ENCODE data around the gene ROGDI. TPM values are rescaled to one million over a fixed set of nuclear protein-coding genes. Genes with fewer than 3 reads are reported as not detected.

The ROGDI gene
- total RNA-seq, 4 donors from 2014 or later, result 5.5 to 9.3 (median 8.0) TPM

GRCh38 chr16:4766875-4767628, 35.4 kb downstream of the ROGDI start, which contains the start of gene ZNF500:
TSS of gene ZNF500 (minus strand) at chr16:4767162. CDS start at chr16:4765978, 1,184 bp downstream.
- ATAC-seq (ENCODE audit: low FRiP score) (peak; percentile 97), DNase-seq (ENCODE audit: low spot score) (peak; percentile 99)
- TF ChIP-seq CTCF (IDR thresholded peaks at IDR 0.05), result no peak

GRCh38 chr16:4765511-4766474, 36.6 kb downstream of the ROGDI start:
- ATAC-seq (ENCODE audit: low FRiP score), result no peak
- DNase-seq (ENCODE audit: low spot score), result no peak
- TF ChIP-seq CTCF (IDR thresholded peaks at IDR 0.05), result no peak

- ATAC-seq (ENCODE audit: low FRiP score) (no peak), DNase-seq (ENCODE audit: low spot score) (no peak)
- TF ChIP-seq CTCF (IDR thresholded peaks at IDR 0.05), result no peak
Measured at GRCh38 chr16:4763791-4764190, 38.6 kb downstream of the ROGDI start.

GRCh38 chr16:4762205-4762604, 40.2 kb downstream of the ROGDI start:
- no peak for DNase-seq (ENCODE audit: low spot score)
- TF ChIP-seq CTCF (IDR thresholded peaks at IDR 0.05), result no peak
- no peak for ATAC-seq (ENCODE audit: low FRiP score)

GRCh38 chr16:4760221-4760910, 42.1 kb downstream of the ROGDI start:
- TF ChIP-seq CTCF (IDR thresholded peaks at IDR 0.05), result no peak
- no peak for ATAC-seq (ENCODE audit: low FRiP score)
- DNase-seq (ENCODE audit: low spot score), result no peak

GRCh38 chr16:4755687-4756086, 46.7 kb downstream of the ROGDI start:
- no peak for TF ChIP-seq CTCF (IDR thresholded peaks at IDR 0.05)
- DNase-seq (ENCODE audit: low spot score), result no peak
- ATAC-seq (ENCODE audit: low FRiP score), result no peak
